GM18868 (cell line): ENCODE measurements around the gene SLC15A3.

Experiments used
- ATAC-seq: cut with Tn5 transposase; IDR thresholded peaks from one replicate; pipeline ENCODE4 v1.9.1; 2021; ENCODE audit warnings: mild to moderate bottlenecking, moderate library complexity; ENCODE audit not compliant: unreplicated experiment

SLC15A3 gene

DNA sequence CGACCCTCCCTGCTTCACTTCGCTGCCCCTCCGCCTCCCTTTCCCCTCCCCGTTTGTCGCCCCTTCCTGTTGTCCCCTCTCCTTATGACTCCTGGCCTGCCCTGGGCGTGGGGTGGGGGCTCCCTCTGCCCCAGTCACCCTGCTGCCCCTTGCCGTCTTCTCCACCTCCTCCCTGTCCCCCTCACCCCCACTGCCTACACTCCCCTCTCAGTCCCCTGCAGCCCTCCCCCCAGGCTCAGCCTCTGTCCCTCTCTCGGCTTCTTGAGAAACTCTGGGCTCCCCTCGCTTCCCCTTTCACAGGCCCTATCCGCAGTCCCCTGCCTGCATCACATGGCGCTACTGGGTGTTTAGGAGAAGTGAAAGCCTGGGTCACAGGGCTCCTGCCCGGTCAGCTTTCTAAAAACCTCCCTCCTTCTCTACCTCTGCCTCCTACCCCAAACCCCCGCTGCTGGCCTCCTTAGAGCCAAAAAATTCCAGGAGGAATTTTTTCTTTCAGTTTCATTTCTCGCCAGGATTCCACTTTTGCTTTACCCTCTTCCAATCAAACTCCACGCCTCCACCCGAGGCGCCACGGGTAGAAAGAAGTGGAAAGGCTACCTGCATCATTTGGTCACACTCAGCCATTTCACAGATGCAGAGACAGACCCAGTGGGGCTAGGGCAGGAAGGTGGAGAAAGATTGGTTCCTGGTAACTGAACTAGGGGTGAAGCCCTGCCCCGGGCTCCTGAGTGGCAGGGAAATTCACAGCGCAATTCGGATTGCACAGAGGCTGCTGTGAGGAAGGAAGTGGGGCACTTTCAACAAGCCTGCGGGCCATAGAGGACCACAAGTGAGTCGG is at the start of gene SLC15A3:
Gene SLC15A3 (minus strand): TSS at position 273 of the 838 bp plus-strand sequence. CDS start 625 bp downstream, outside the sequence.
- ATAC-seq = peak; percentile 58

DNA sequence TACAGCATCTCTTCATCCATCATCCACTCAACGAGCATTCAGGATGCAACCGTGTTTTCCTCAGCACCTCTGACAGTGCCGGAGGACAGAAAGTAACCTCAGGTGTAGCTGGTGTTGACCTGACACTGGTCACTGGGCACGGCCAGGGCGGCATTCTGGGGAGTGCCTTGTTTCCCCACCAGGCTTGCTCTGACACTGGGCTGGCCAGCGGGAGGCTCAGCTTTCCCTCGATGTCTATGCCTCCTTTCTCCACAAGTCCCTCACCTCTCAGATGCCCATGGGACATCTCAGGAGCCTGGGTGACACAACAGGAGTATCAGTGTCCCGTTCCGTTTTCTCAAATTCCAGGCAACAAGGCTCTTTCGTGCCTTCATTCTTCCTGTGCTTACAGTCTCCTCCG is 48.5 kb upstream of the SLC15A3 start:
- ATAC-seq = no peak

GRCh38 chr11:60996381-60997138 is 44.6 kb upstream of the SLC15A3 start:
- ATAC-seq = no peak

DNA sequence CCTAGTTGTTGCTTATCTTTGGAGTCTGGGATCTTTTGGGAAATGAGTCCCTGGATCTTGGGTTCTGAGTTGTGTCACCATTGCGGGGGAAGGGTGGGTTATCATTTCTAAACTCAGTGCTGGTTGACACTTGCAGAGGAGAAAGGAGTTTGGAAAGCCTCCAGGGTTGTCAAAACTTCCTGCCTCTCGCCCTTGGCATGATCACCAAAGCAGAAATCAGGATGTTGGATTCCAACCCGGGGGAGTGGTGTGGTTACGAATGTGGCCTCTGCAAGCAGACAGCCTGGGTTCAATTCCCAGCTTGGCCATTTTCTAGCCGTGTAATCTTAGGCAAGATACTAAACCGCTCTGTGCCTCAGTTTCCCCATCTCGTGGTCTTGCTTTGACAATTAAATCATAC is 43.8 kb upstream of the SLC15A3 start:
- ATAC-seq = no peak

- ATAC-seq = no peak
These were observed 42.6 kb upstream of the SLC15A3 start for GRCh38 chr11:60994541-60995080.

DNA sequence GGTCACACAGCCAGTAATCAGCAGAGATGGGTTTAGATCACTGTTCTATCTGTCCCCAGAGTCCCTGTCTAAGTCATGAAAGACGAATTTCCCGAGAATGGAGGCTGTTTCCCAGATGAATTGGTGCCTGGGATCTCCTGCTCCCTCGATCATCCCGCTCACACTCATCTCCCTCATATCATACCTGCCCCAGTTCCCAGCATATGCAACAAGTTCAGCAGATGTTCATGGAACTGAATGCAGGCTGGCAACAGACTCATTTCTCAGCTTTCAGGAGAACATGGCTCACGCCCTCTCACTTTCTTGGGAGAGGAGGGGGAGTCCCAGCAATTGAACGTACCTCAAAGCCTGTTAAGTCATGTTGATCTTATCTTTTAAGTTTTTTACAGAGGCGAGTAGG is 41.6 kb upstream of the SLC15A3 start:
- no peak for ATAC-seq

DNA sequence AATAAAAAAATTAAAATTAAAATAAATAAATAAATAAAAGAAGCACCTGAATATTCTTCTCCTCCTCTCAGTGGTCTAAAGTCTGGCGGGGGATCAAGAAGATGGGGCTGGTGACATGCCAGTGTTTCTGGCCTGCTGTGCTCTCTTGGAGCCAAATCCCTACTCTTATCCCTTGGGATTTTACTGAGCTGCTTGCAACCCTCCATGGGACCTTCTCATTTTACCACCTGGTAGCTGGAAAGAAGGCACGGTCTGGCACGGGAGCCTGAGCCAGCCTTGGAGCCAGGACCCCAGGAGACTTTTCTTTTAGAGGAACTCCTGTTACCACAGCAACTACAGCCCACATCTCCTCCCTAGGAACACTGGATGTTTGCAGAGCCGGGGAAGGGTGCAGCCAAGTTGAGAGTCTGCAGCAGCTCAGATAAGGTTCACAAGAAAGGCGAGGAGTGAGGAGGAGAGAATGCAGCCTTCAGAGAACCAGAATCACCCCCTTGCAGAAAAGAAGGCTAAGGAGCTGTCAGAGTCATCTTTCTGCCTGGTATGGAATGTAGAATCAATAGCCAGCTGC is 41.0 kb upstream of the SLC15A3 start:
- ATAC-seq = no peak

DNA sequence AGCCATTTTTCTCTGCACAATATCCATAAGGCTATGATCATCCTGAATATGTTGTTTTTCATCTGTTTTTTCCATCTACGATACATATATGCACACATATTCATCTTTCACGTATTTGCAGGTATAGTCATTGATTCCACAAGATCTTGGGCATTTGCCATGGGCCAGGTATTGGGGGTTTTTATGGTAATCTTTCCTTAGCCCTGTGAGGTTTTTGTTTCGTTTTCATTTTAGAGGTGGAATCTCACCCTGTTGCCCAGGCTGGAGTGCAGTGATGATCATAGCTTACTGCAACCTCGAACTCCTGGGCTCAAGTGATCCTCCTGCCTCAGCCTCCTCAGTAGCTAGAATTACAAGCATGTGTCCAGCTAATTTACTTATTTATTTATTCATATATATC is 39.5 kb upstream of the SLC15A3 start:
- no peak for ATAC-seq

GRCh38 chr11:60989093-60989650 is 37.2 kb upstream of the SLC15A3 start:
- no peak for ATAC-seq

DNA sequence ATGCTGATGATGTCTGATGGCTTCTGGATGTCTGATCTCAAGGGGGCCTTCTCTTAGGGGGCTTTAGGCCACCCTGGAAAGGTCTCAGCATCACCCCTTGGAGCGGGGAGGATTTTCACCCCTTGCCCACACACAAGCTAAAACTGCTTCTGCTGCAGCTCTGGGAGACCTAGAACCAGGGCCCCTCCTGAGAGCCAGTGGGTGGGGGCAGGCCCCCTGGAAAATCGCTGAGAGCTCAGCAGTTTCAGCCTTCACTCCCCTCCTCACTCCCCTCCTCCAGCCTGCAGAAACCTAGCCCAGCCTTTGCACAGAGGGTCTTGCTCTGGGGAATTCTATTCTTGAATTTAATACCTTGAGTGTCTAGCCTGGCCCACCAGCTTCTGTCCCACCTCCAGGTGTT is 36.7 kb upstream of the SLC15A3 start:
- ATAC-seq = no peak

DNA sequence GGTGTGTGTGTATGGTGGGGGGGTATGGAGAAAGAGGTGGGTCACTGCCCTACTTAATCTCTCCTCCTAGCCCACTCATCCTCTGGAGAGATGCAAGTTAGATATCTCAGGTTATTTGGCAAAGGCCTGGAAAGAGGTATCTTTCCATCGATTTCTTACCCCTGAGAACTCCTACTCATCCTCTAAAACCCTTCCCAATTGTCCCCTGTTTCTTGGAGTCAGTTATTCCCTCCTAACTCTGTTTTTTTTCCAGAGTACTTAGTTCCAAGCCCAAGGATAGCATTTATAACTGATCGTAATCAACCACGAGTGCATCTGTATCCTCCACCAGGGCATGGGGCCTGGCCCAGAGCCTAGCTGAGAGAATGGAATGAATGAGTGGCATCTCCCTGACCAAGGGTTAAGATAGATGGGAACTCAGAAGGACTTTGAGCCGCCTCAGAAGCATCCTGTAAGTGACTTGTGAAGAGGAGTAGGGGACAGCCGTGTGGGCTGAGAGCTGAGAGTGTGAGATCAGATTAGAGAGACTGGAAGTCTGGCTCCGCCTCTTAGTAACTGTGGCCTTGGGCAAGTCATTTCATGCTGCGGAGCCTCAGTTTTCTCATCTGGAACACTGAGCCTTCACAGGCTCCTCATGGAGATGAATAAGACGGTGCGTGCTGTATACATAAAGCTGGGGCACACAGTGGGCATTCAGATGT is 35.8 kb upstream of the SLC15A3 start:
- no peak for ATAC-seq

DNA sequence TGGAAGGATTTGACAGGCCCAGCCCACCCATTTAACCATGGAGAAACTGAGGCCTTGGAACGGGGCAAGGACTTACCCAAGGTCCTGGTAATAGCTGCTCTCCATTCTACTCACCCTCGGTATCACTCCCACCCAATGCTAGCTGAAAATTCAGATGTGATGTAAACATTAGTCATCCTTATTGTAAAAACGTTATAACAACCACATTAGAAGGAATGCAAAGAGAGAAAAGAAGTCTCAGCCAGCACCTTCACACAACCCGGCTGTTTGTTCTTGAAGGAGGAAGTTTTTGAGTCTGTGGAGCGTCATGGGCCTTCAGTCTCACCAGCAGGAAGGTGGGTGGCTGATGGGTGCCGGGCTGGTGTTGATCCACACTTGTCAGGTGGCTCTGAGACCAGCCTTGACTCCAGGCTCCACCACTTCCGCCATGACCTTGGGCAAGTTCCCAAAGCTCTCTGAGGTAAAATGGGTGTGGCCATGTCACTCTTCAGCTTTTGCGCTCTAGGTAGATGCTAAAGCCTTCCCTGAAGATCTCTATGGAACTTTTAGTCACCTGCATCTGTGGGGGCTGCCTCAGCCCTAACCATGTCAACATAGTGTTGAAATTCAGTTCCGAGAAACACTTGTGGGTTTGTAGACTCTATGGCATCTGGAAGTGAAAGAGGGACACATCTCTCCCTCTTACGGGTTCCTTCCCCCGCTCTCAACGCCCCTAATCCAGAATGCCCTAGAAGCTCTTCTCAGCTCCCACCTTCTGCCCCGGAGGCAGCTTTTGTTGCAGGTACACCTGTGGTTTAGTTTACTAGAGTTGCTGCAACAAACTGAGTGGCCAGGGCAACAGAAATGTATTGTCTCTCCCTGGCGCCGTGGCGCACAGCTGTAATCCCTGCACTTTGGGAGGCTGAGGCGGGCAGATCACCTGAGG is 34.3 kb upstream of the SLC15A3 start:
- ATAC-seq = no peak

GRCh38 chr11:60985501-60985900 is 33.5 kb upstream of the SLC15A3 start:
- no peak for ATAC-seq

DNA sequence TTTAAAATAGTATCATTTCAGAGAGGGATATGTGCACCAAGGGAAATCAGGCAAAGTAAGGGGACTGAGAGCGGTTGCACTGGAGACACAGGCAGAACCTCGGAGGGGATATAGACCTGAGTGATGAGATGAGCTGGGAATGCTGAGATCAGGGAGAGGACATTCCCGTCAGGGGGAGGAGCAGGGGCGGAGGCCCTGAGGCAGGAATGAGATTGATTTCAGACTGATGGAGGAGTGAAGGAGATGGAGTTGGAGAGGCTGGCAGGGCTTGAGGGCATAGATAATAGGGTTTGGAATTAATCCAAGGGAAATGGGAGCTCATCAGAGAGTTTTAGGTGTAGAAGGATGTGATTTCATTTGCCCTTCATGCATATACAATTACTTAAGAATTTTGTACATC is 32.7 kb upstream of the SLC15A3 start:
- no peak for ATAC-seq

GRCh38 chr11:60984149-60984548 is 32.2 kb upstream of the SLC15A3 start:
- ATAC-seq = no peak

- ATAC-seq = no peak
These were observed 30.2 kb upstream of the SLC15A3 start for GRCh38 chr11:60982184-60982583.

GRCh38 chr11:60981515-60981914 is 29.5 kb upstream of the SLC15A3 start:
- ATAC-seq = no peak

- ATAC-seq = peak; percentile 74
These were observed 26.8 kb upstream of the SLC15A3 start for GRCh38 chr11:60978546-60979380.

- no peak for ATAC-seq
These were observed 25.9 kb upstream of the SLC15A3 start for GRCh38 chr11:60977836-60978235.
